Pericardium fibroblast (primary cell): ENCODE data around the gene TMEM53. TPM values are rescaled to one million over a fixed set of nuclear protein-coding genes. Genes with fewer than 3 reads are reported as not detected.

ENCODE experiments used
- total RNA-seq: library from RNA; depleted of rRNA; stranded (reverse); fragments of >200 nt; gene quantifications from 2 replicates; pipeline ENCODE4 v1.2.3, GENCODE V29; 2015

The TMEM53 gene
- total RNA-seq = 7.4 and 15.7 TPM in 2 replicates

GRCh38 chr1:44674113-44675000, at the start of gene TMEM53, which contains the start of gene ARMH1:
TSS of gene TMEM53 (minus strand) at chr1:44674481. CDS start at chr1:44674391, 90 bp downstream.
TSS of gene ARMH1 (plus strand) at chr1:44674714. CDS start at chr1:44689698, 14,984 bp downstream.

Other genes starting within 250 kb of the TMEM53 start
- gene ARMH1, start 233 bp upstream of the TMEM53 start, total RNA-seq = 3.3 and 6.4 TPM in 2 replicates
- gene RNU5D-1, start 56.7 kb upstream of the TMEM53 start, total RNA-seq = not detected in 2 replicates
- 1.1 and 1.4 TPM in 2 replicates for gene KIF2C, start 65.4 kb upstream of the TMEM53 start, total RNA-seq
- gene RPS8, start 101.1 kb upstream of the TMEM53 start, total RNA-seq = 3,142 and 4,476 TPM in 2 replicates
- gene BEST4, start 113.7 kb upstream of the TMEM53 start, total RNA-seq = not detected in 2 replicates
- gene PLK3, start 125.9 kb upstream of the TMEM53 start, total RNA-seq = 13.5 and 24.2 TPM in 2 replicates
- gene DYNLT4, start 132.9 kb upstream of the TMEM53 start, total RNA-seq = 1.4 TPM in 1 of 2 replicates, not detected in the other
- gene BTBD19, start 134.0 kb upstream of the TMEM53 start, total RNA-seq = 2.5 and 9.5 TPM in 2 replicates
- under 0.01 and 0.47 TPM in 2 replicates for gene PTCH2, start 168.8 kb upstream of the TMEM53 start, total RNA-seq